Heart left ventricle (tissue), 13 donors: ENCODE data around the gene GRAMD4.

ENCODE experiments used
- POLR2A ChIP-seq, 2 donors: fragments of 450-650 bp; IDR thresholded peaks; one replicate each; pipeline ENCODE4 v1.6.1; 2017; ENCODE audit warnings: antibody characterized with exemption in 2 of 2, mild to moderate bottlenecking in 2 of 2, moderate library complexity in 2 of 2
- TF ChIP-seq, protein P1 (sequence below), 12 donors: fragments of 200-600 bp; sonication (generic) in 4 of 12; IDR thresholded peaks; one replicate each; pipeline versions ENCODE4 v1.5.0 to v1.8.0; 2018 to 2022; ENCODE audit warnings: antibody characterized with exemption in 12 of 12, mild to moderate bottlenecking in 5 of 12
- donor health status: ischemic (EF 13 %, LVEDD 7.1; RV severe dilation, severe dysfunction).
- donor health status: DM: no; HTN: yes; CAD: no.
- donor health status: DM: no; HTN: no; CAD: no.
- donor health status: ischemic (EF 25% LVEDD 6.9; RV normal size, moderate dysfunction).
- donor health status: ischemic (EF 25% LVEDD 5.7; RV mildly dilated, moderate dysfunction).
- donor health status: ischemic (EF 35%, LVEDD 5.7; RV mildly dilated, moderate dysfunction).
- donor health status: nonischemic (EF 11% LVEDD 7.7; RV severe dilation, severe dysfunction).
- donor health status: DM: yes; HTN: yes; CAD: no.
- donor health status: PGD.
- donor health status: ischemic (EF 29% LVEDD 5.4; RV normal size, mild dysfunction).
- donor health status: nonischemic (EF 23%, LVEDD 6.1; RV moderate dilation, normal function).

DNA sequence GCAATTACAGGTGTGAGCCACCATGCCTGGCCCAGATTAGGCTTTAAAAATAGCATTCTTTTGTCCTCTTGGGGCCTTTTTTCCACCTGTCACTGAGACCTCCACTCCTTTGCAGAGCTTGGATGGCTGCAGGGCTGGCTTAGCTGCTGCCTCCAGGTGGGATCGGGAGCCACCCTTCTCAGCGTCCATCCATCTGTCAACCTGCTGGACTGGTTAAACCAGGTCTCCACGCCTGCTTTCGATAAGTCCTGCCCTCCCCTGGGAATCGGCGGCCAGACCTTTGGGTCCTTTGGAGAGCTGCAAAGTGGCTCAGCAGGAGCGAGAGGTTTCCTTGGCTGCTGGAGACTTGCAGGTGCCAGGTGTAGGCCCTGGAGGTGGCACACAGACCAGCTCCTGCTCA lies 23.4 kb upstream of the GRAMD4 start:
- TF ChIP-seq, protein P1, sequence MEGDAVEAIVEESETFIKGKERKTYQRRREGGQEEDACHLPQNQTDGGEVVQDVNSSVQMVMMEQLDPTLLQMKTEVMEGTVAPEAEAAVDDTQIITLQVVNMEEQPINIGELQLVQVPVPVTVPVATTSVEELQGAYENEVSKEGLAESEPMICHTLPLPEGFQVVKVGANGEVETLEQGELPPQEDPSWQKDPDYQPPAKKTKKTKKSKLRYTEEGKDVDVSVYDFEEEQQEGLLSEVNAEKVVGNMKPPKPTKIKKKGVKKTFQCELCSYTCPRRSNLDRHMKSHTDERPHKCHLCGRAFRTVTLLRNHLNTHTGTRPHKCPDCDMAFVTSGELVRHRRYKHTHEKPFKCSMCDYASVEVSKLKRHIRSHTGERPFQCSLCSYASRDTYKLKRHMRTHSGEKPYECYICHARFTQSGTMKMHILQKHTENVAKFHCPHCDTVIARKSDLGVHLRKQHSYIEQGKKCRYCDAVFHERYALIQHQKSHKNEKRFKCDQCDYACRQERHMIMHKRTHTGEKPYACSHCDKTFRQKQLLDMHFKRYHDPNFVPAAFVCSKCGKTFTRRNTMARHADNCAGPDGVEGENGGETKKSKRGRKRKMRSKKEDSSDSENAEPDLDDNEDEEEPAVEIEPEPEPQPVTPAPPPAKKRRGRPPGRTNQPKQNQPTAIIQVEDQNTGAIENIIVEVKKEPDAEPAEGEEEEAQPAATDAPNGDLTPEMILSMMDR (IDR thresholded peaks at IDR 0.05): no peak
- TF ChIP-seq POLR2A (IDR thresholded peaks at IDR 0.05): no peak
